Endothelial cell of umbilical vein (primary cell): ENCODE measurements around the gene PTAR1. TPM values are rescaled to one million over a fixed set of nuclear protein-coding genes. Genes with fewer than 3 reads are reported as not detected.

Experiments
- BruUV-seq: library from RNA; stranded (reverse); fragments of 400-500 nt; replicated peaks from 2 replicates; lab custom pipeline; 2021; lab: Mats Ljungman, UMichigan
- CTCF ChIA-PET: fragments of 300-600, 350-600 bp; sonication (Branson Sonifier 250); formaldehyde crosslinking; loops from one replicate; lab custom pipeline; 2021; ENCODE audit warnings: antibody characterized with exemption, inconsistent platforms; lab: Charles Lee
- POLR2A ChIA-PET: fragments of 300-600, 350-600 bp; sonication (Branson Sonifier 250); formaldehyde crosslinking; loops from one replicate; lab custom pipeline; 2021; ENCODE audit warnings: antibody characterized with exemption, inconsistent platforms; lab: Charles Lee
- DNase-seq: peaks from one replicate; pipeline ENCODE4 v3.0.0-alpha.2; 2011; ENCODE audit warnings: low read depth, low spot score
- FAIRE-seq: peaks from 2 replicates; lab custom pipeline; 2011; peaks lifted over from hg19 to GRCh38; lab: Jason Lieb, UNC
- H2AFZ ChIP-seq: 2 replicates; pipeline ENCODE4 v1.6.0; 2012; ENCODE audit warnings: low read depth, low read length, control low read depth, inconsistent platforms
- H3K27ac ChIP-seq: 2 replicates; pipeline ENCODE4 v1.5.1; 2011; ENCODE audit warnings: low read depth, mild to moderate bottlenecking, control low read depth, low read length, moderate library complexity; ENCODE audit not compliant: insufficient read depth
- H3K27me3 ChIP-seq, 2 experiments: 2 replicates each; pipeline versions ENCODE4 v1.6.0 to v1.6.1; 2011; ENCODE audit warnings: low read length in 2 of 2, mixed read lengths in 1 of 2; ENCODE audit not compliant: control insufficient read depth in 2 of 2, insufficient read depth in 2 of 2
- H3K36me3 ChIP-seq, 2 experiments: 2 replicates in 1 of 2; 3 replicates in 1 of 2; pipeline ENCODE4 v1.5.1; 2011; ENCODE audit warnings: low read length in 2 of 2, mild to moderate bottlenecking in 1 of 2, moderate library complexity in 1 of 2; ENCODE audit not compliant: control insufficient read depth in 2 of 2, insufficient read depth in 2 of 2; ENCODE audit errors: extremely low read depth in 1 of 2
- H3K4me1 ChIP-seq: 3 replicates; pipeline ENCODE4 v1.5.1; 2011; ENCODE audit warnings: mild to moderate bottlenecking, low read length; ENCODE audit not compliant: control insufficient read depth, insufficient read depth; ENCODE audit errors: extremely low read depth
- H3K4me2 ChIP-seq: 2 replicates; pipeline ENCODE4 v1.6.1; 2011; ENCODE audit warnings: low read length, control low read depth, mixed read lengths; ENCODE audit not compliant: insufficient read depth
- H3K4me3 ChIP-seq, 3 experiments: fragments of 200-600 bp in 1 of 3; sonication (generic), shearing (Covaris generic) in 1 of 3; replicated peaks in 1 of 3; 2 replicates each; pipeline ENCODE4 v1.5.1; 2011 to 2016; ENCODE audit warnings: control low read depth in 3 of 3, low read length in 3 of 3, mild to moderate bottlenecking in 2 of 3, inconsistent platforms in 1 of 3, low read depth in 1 of 3, moderate library complexity in 1 of 3; ENCODE audit not compliant: insufficient read depth in 1 of 3
- H3K79me2 ChIP-seq: 2 replicates; pipeline ENCODE4 v1.6.0; 2012; ENCODE audit warnings: low read length, inconsistent platforms; ENCODE audit not compliant: control insufficient read depth, insufficient read depth
- H3K9ac ChIP-seq: replicated peaks from 2 replicates; pipeline ENCODE3; 2011; ENCODE audit warnings: low read length, control low read depth; ENCODE audit not compliant: insufficient read depth; ENCODE audit errors: extremely low read depth
- H3K9me1 ChIP-seq: replicated peaks from 3 replicates; pipeline ENCODE4 v1.6.0; 2011; ENCODE audit warnings: mild to moderate bottlenecking, low read length; ENCODE audit not compliant: control insufficient read depth, insufficient read depth; ENCODE audit errors: extremely low read depth
- H3K9me3 ChIP-seq: replicated peaks from 2 replicates; pipeline ENCODE4 v1.5.1; 2012; ENCODE audit warnings: low read length, inconsistent platforms; ENCODE audit not compliant: control insufficient read depth, insufficient read depth
- H4K20me1 ChIP-seq: replicated peaks from 2 replicates; pipeline ENCODE3; 2011; ENCODE audit warnings: mild to moderate bottlenecking, low read length; ENCODE audit not compliant: control insufficient read depth, insufficient read depth; ENCODE audit errors: extremely low read depth
- EZH2 ChIP-seq: IDR thresholded peaks from 2 replicates; pipeline ENCODE4 v1.6.1; 2012; ENCODE audit warnings: borderline replicate concordance, low read depth, mild to moderate bottlenecking, moderate library complexity, low read length, inconsistent platforms; ENCODE audit not compliant: severe bottlenecking
- FOS ChIP-seq: IDR thresholded peaks from 2 replicates; pipeline ENCODE4 v1.6.1; 2011; ENCODE audit warnings: mild to moderate bottlenecking, low read length, moderate library complexity, borderline replicate concordance; ENCODE audit not compliant: insufficient read depth
- GATA2 ChIP-seq: IDR thresholded peaks from 2 replicates; pipeline ENCODE4 v1.7.0; 2011; ENCODE audit warnings: low read depth, mild to moderate bottlenecking, moderate library complexity, mixed read lengths, low read length; ENCODE audit not compliant: insufficient read length, insufficient read depth
- JUN ChIP-seq: IDR thresholded peaks from 2 replicates; pipeline ENCODE4 v1.6.1; 2011; ENCODE audit warnings: borderline replicate concordance, low read depth; ENCODE audit not compliant: insufficient read length, insufficient read depth
- MYC ChIP-seq: IDR thresholded peaks from one replicate; pipeline ENCODE4 v1.6.1; 2011; ENCODE audit warnings: mild to moderate bottlenecking, low read depth, low read length
- POLR2A ChIP-seq: IDR thresholded peaks from 2 replicates; pipeline ENCODE4 v1.6.1; 2012; ENCODE audit warnings: low read depth, mild to moderate bottlenecking, control low read depth, low read length
- POLR2AphosphoS5 ChIP-seq: IDR thresholded peaks from 2 replicates; pipeline ENCODE4 v1.6.1; 2012; ENCODE audit warnings: low read depth, mild to moderate bottlenecking, control low read depth, low read length, moderate library complexity; ENCODE audit not compliant: insufficient read depth
- dilution Hi-C: fragments of 300-500 bp; cut with MboI; formaldehyde crosslinking; loops from one replicate; pipeline ENCODE4 v1.15.0; 2019; ENCODE audit warnings: low sequenced_read_pairs; ENCODE audit not compliant: extremely low pct_ligation_motif_present
- intact Hi-C: fragments of 100-400 bp; cut with micrococcal nuclease; formaldehyde crosslinking; loops from one replicate; pipeline ENCODE4 v1.10.0; 2022
- polyA plus RNA-seq, 4 experiments: library from polyadenylated mRNA; depleted of rRNA in 3 of 4; stranded (reverse) in 3 of 4; unstranded in 1 of 4; fragments of >200 nt; gene quantifications; 2 replicates each; pipeline versions ENCODE4 v1.2.1 to v1.2.3, GENCODE V29; 2011 to 2012; ENCODE audit warnings: missing spikeins in 1 of 4
- total RNA-seq: library from RNA; stranded (reverse); gene quantifications from 2 replicates; pipeline ENCODE4 v1.2.3, GENCODE V29; 2021
- TF ChIP-seq, protein P1 (sequence below), 2 donors: IDR thresholded peaks; 1 replicate in 1 of 2; 2 replicates in 1 of 2; pipeline ENCODE4 v1.5.1; 2011; ENCODE audit warnings: low read length in 2 of 2, mild to moderate bottlenecking in 2 of 2, moderate library complexity in 2 of 2, control low read depth in 1 of 2, inconsistent platforms in 1 of 2, low read depth in 1 of 2; ENCODE audit not compliant: insufficient read depth in 1 of 2; ENCODE audit errors: extremely low read depth in 1 of 2
- TF ChIP-seq, protein P2 (sequence below): IDR thresholded peaks from 2 replicates; pipeline ENCODE4 v1.6.1; 2011; ENCODE audit not compliant: insufficient read depth, insufficient read length

The PTAR1 gene
- total and polyA plus RNA-seq, 2 donors (not counting 3 experiments of a cell fraction or from before 2014, with no cell fraction given) = 8.1 to 46.8 TPM

DNA sequence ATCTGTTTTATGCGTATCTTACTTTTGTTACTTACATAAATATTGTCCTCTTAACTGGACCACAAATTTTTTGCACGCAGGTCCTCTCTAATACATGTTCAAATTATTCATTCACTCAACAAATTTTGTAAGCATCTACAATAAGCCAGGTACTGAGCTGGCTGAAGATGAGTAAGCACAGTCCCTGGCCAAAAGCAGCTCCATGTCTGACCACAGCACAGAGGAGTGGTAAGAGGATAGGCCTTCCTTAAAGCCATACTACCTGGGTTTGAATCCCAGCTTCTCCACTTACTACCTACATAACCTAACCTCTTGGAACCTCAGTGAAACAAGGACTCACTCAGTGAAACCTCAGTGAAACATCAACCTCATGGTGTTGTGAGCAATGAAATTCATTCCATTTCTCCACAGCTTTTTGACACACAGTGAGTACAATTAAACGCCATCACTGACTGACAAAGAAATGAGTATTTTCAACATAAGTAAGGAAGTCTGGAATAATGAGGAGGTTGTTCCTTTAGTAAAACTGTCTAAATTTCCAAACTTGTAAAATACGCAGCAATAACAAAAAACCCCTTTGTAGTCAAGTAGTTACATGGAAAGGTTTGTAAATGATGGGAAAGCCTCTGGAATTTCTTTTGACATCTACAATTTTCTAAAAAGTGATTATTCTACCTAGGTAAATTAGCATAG is 15.0 kb downstream of the PTAR1 start:
- H3K9me1 ChIP-seq = no peaks in the 10 kb centered on the region
- peaks cover 3 to 12% of the 10 kb centered on the region in 2 experiments for H3K36me3 ChIP-seq
- peaks cover 3% of the 10 kb centered on the region for H3K4me1 ChIP-seq
- H3K9me3 ChIP-seq = no peaks in the 10 kb centered on the region
- no peak for DNase-seq
- TF ChIP-seq, protein P1, sequence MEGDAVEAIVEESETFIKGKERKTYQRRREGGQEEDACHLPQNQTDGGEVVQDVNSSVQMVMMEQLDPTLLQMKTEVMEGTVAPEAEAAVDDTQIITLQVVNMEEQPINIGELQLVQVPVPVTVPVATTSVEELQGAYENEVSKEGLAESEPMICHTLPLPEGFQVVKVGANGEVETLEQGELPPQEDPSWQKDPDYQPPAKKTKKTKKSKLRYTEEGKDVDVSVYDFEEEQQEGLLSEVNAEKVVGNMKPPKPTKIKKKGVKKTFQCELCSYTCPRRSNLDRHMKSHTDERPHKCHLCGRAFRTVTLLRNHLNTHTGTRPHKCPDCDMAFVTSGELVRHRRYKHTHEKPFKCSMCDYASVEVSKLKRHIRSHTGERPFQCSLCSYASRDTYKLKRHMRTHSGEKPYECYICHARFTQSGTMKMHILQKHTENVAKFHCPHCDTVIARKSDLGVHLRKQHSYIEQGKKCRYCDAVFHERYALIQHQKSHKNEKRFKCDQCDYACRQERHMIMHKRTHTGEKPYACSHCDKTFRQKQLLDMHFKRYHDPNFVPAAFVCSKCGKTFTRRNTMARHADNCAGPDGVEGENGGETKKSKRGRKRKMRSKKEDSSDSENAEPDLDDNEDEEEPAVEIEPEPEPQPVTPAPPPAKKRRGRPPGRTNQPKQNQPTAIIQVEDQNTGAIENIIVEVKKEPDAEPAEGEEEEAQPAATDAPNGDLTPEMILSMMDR (IDR thresholded peaks at IDR 0.05; ENCODE audit: extremely low read depth in 1 of 2, insufficient read depth in 1 of 2, low read depth in 1 of 2, low read length in 2 of 2) = no peak
- no peak for TF ChIP-seq FOS
- no peak for TF ChIP-seq JUN
- TF ChIP-seq POLR2A = no peak
- TF ChIP-seq POLR2AphosphoS5 = no peak
- no peak for TF ChIP-seq EZH2
- no peak for TF ChIP-seq GATA2
- no peak for TF ChIP-seq MYC
- TF ChIP-seq, protein P2, sequence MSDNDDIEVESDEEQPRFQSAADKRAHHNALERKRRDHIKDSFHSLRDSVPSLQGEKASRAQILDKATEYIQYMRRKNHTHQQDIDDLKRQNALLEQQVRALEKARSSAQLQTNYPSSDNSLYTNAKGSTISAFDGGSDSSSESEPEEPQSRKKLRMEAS = no peak
- no TSS peak for BruUV-seq
- FAIRE-seq = no peak
- dilution Hi-C loops = no loop called here
- ChIA-PET CTCF (interaction anchor here (1.3 to 4.7 kb wide), 7 partner anchors 11 to 186 kb away, joined by 6 to 31 read pairs (median 9); partner anchors contain the start of gene APBA1), POLR2A (interaction anchor here (1.3 kb wide), 1 partner anchor 14 kb away, joined by 3 read pairs; no protein-coding TSS in a partner anchor)
- no peak overlapping the region for H3K27ac ChIP-seq
- H3K4me3 ChIP-seq = no peak overlapping the region
- no peak overlapping the region for H3K4me2 ChIP-seq
- no peak overlapping the region for H3K9ac ChIP-seq
- peaks cover 2% of the 10 kb centered on the region for H4K20me1 ChIP-seq
- H3K79me2 ChIP-seq = peaks cover 24% of the 10 kb centered on the region
- no peak overlapping the region for H2AFZ ChIP-seq
- intact Hi-C loops = loop anchor here (5.0 kb wide), 1 partner anchor 172 kb away; no protein-coding TSS in a partner anchor
- H3K27me3 ChIP-seq = no peaks in the 10 kb centered on the region
